HL-60 (cell line): ENCODE results near the gene STOX2.

Experiments used
- DNase-seq, 2 experiments: peaks; one replicate each; pipeline ENCODE4 v3.0.0-alpha.2; 2010 to 2020; ENCODE audit warnings: low read depth in 1 of 2, low spot score in 1 of 2
- H3K27ac ChIP-seq: fragments of 250-450 bp; sonication (Bioruptor Pico); replicated peaks from 2 replicates; pipeline ENCODE4 v1.5.1; 2020; ENCODE audit warnings: mild to moderate bottlenecking, moderate library complexity
- H3K27me3 ChIP-seq: fragments of 250-450 bp; sonication (Bioruptor Pico); 2 replicates; pipeline ENCODE4 v1.5.1; 2021; ENCODE audit warnings: mild to moderate bottlenecking, moderate library complexity; ENCODE audit not compliant: insufficient read depth, poor library complexity, severe bottlenecking
- H3K4me3 ChIP-seq: replicated peaks from 2 replicates; pipeline ENCODE4 v1.5.1; 2011; ENCODE audit warnings: mild to moderate bottlenecking, control low read depth, low read length; ENCODE audit not compliant: insufficient read depth
- CTCF ChIP-seq: IDR thresholded peaks from one replicate; pipeline ENCODE4 v1.5.1; 2011; ENCODE audit warnings: low read length, control low read depth, inconsistent platforms; ENCODE audit not compliant: insufficient read depth
- GABPA ChIP-seq: IDR thresholded peaks from 2 replicates; pipeline ENCODE4 v1.6.1; 2012; ENCODE audit warnings: low read depth
- POLR2AphosphoS5 ChIP-seq: IDR thresholded peaks from 2 replicates; pipeline ENCODE4 v1.6.1; 2012; ENCODE audit warnings: low read depth
- REST ChIP-seq: IDR thresholded peaks from 2 replicates; pipeline ENCODE4 v1.6.1; 2012; ENCODE audit warnings: low read depth; ENCODE audit not compliant: insufficient replicate concordance
- SPI1 ChIP-seq: IDR thresholded peaks from 2 replicates; pipeline ENCODE4 v1.6.1; 2012; ENCODE audit warnings: low read depth, mild to moderate bottlenecking, borderline replicate concordance

The STOX2 gene

GRCh38 chr4:183919141-183919540 is 14.0 kb downstream of the STOX2 start:
- no peak for TF ChIP-seq GABPA
- no peak for TF ChIP-seq REST
- TF ChIP-seq SPI1: no peak
- no peak for TF ChIP-seq POLR2AphosphoS5
- TF ChIP-seq CTCF: no peak
- H3K27me3 ChIP-seq: no peaks in the 10 kb centered on the region
- no peak for DNase-seq
- H3K4me3 ChIP-seq: no peak overlapping the region
- no peak overlapping the region for H3K27ac ChIP-seq

- Histone ChIP-seq H3K27me3 (no peaks in the 10 kb centered on the region), H3K27ac (no peak overlapping the region), H3K4me3 (no peak overlapping the region)
- no peak for DNase-seq
- TF ChIP-seq CTCF (no peak), SPI1 (peak; percentile 86), POLR2AphosphoS5 (no peak)
Observed at GRCh38 chr4:183920512-183920911, 15.4 kb downstream of the STOX2 start.

GRCh38 chr4:183921335-183921734 is 16.2 kb downstream of the STOX2 start:
- Histone ChIP-seq H3K4me3 (no peak overlapping the region), H3K27ac (no peak overlapping the region), H3K27me3 (no peaks in the 10 kb centered on the region)
- DNase-seq: no peak
- no peak for TF ChIP-seq POLR2AphosphoS5
- no peak for TF ChIP-seq GABPA
- no peak for TF ChIP-seq SPI1
- no peak for TF ChIP-seq CTCF
- TF ChIP-seq REST: no peak

GRCh38 chr4:183924362-183925044 is 19.4 kb downstream of the STOX2 start:
- H3K27me3 ChIP-seq: no peaks in the 10 kb centered on the region
- no peak for DNase-seq

More at GRCh38 chr4:183924362-183925044, 19.4 kb downstream of the STOX2 start:
- no peak overlapping the region for H3K27ac ChIP-seq
- no peak overlapping the region for H3K4me3 ChIP-seq
- no peak for TF ChIP-seq GABPA
- no peak for TF ChIP-seq CTCF
- TF ChIP-seq SPI1: no peak
- TF ChIP-seq POLR2AphosphoS5: no peak
- no peak for TF ChIP-seq REST
